WTC11 (cell line): ENCODE measurements around the gene FUNDC1. TPM values are rescaled to one million over a fixed set of nuclear protein-coding genes. Genes with fewer than 3 reads are reported as not detected.

Experiments
- ATAC-seq: fragments of 200-7000 bp; cut with Tn5 transposase; 2 replicates; pipeline ENCODE4 v1.10.0; 2021; ENCODE audit warnings: mild to moderate bottlenecking, moderate library complexity
- CTCF ChIA-PET: fragments of 300-600 bp; sonication (Branson Sonifier 250); formaldehyde crosslinking; loops from one replicate; lab custom pipeline; 2021; ENCODE audit warnings: antibody characterized with exemption; lab: Charles Lee
- POLR2A ChIA-PET: fragments of 350-600 bp; sonication (Branson Sonifier 250); formaldehyde crosslinking; loops from one replicate; lab custom pipeline; 2021; ENCODE audit warnings: antibody characterized with exemption; lab: Charles Lee
- DNase-seq: peaks from one replicate; pipeline ENCODE4 v3.0.0; 2021; ENCODE audit warnings: low spot score
- H3K27ac Mint-ChIP-seq: 2 replicates; pipeline ENCODE4 v1.8.0; 2021; ENCODE audit warnings: mixed read lengths
- H3K27me3 Mint-ChIP-seq: 2 replicates; pipeline ENCODE4 v1.8.0; 2021; ENCODE audit warnings: low read depth, mild to moderate bottlenecking, moderate library complexity, mixed read lengths
- H3K36me3 Mint-ChIP-seq: 2 replicates; pipeline ENCODE4 v1.8.0; 2021; ENCODE audit warnings: mixed read lengths
- H3K4me1 Mint-ChIP-seq: 2 replicates; pipeline ENCODE4 v1.8.0; 2022; ENCODE audit warnings: mixed read lengths
- H3K4me3 Mint-ChIP-seq: 2 replicates; pipeline ENCODE4 v1.8.0; 2021; ENCODE audit warnings: mild to moderate bottlenecking, moderate library complexity, mixed read lengths
- H3K9me3 Mint-ChIP-seq: 2 replicates; pipeline ENCODE4 v1.8.0; 2021; ENCODE audit warnings: mixed read lengths
- ATF2 ChIP-seq: sonication (generic); formaldehyde crosslinking; IDR thresholded peaks from 2 replicates; pipeline ENCODE4 v1.8.1; 2022; ENCODE audit warnings: low read depth, missing genetic modification reagents, borderline replicate concordance
- E2F5 ChIP-seq: sonication (generic); formaldehyde crosslinking; IDR thresholded peaks from 2 replicates; pipeline ENCODE4 v1.8.1; 2022; ENCODE audit warnings: mild to moderate bottlenecking, moderate library complexity, missing genetic modification reagents
- ERG ChIP-seq: fragments of 250-450 bp; sonication (Bioruptor Pico); IDR thresholded peaks from 2 replicates; pipeline ENCODE4 v1.8.0; 2021; ENCODE audit warnings: mild to moderate bottlenecking
- JUN ChIP-seq: sonication (generic); formaldehyde crosslinking; IDR thresholded peaks from 2 replicates; pipeline ENCODE4 v1.8.0; 2023; ENCODE audit warnings: mild to moderate bottlenecking, missing genetic modification reagents
- MAX ChIP-seq: sonication (generic); formaldehyde crosslinking; IDR thresholded peaks from 2 replicates; pipeline ENCODE4 v1.8.0; 2022; ENCODE audit warnings: mild to moderate bottlenecking, missing genetic modification reagents
- MXD4 ChIP-seq: fragments of 250-450 bp; sonication (Bioruptor Pico); IDR thresholded peaks from 2 replicates; pipeline ENCODE4 v1.8.0; 2021; ENCODE audit warnings: mild to moderate bottlenecking, moderate library complexity, borderline replicate concordance
- NFYB ChIP-seq: sonication (generic); formaldehyde crosslinking; conservative IDR thresholded peaks from 2 replicates; pipeline ENCODE4 v1.8.0; 2022; ENCODE audit warnings: low read depth, missing genetic modification reagents
- PRDM15 ChIP-seq: sonication (generic); formaldehyde crosslinking; IDR thresholded peaks from 2 replicates; pipeline ENCODE4 v1.8.0; 2022; ENCODE audit warnings: missing genetic modification reagents
- SMAD3 ChIP-seq: sonication (generic); formaldehyde crosslinking; IDR thresholded peaks from 2 replicates; pipeline ENCODE4 v1.8.0; 2022; ENCODE audit warnings: missing genetic modification reagents, mild to moderate bottlenecking, borderline replicate concordance
- SP1 ChIP-seq: sonication (generic); formaldehyde crosslinking; conservative IDR thresholded peaks from 2 replicates; pipeline ENCODE4 v1.8.1; 2022; ENCODE audit warnings: missing genetic modification reagents
- TEAD4 ChIP-seq: sonication (generic); formaldehyde crosslinking; IDR thresholded peaks from 2 replicates; pipeline ENCODE4 v1.8.0; 2022; ENCODE audit warnings: mild to moderate bottlenecking, missing genetic modification reagents
- ZBTB21 ChIP-seq: sonication (generic); formaldehyde crosslinking; IDR thresholded peaks from 2 replicates; pipeline ENCODE4 v1.8.1; 2023; ENCODE audit warnings: mild to moderate bottlenecking, missing genetic modification reagents, borderline replicate concordance
- ZNF219 ChIP-seq: sonication (generic); formaldehyde crosslinking; IDR thresholded peaks from 2 replicates; pipeline ENCODE4 v1.8.0; 2023; ENCODE audit warnings: missing genetic modification reagents, mild to moderate bottlenecking, borderline replicate concordance
- ZSCAN18 ChIP-seq: fragments of 250-450 bp; sonication (Bioruptor Pico); IDR thresholded peaks from 2 replicates; pipeline ENCODE4 v2.1.2; 2022; ENCODE audit warnings: mild to moderate bottlenecking, moderate library complexity
- total RNA-seq: library from RNA; stranded (reverse); gene quantifications from 3 replicates; pipeline ENCODE4 v1.2.3, GENCODE V29; 2021

FUNDC1 gene
- total RNA-seq, 1 experiment from 2014 or later, result 20.7 TPM

- ChIA-PET POLR2A (no interaction called here), CTCF (no interaction called here)
- Mint-ChIP-seq H3K9me3 (peaks cover 9% of the 10 kb centered on the region), H3K27ac (no peak overlapping the region), H3K27me3 (peaks cover 3% of the 10 kb centered on the region; the same call in 1 of the 2 replicates), H3K4me1 (no peaks in the 10 kb centered on the region), H3K36me3 (peaks cover 11% of the 10 kb centered on the region), H3K4me3 (no peak overlapping the region)
- DNase-seq (no peak), ATAC-seq (no peak)
- TF ChIP-seq SP1 (CRISPR knock-in tag), result no peak
- TF ChIP-seq NFYB (CRISPR knock-in tag), result no peak
- no peak for TF ChIP-seq SMAD3 (CRISPR knock-in tag)
- TF ChIP-seq MXD4 (CRISPR knock-in tag), result no peak
- TF ChIP-seq ATF2 (CRISPR knock-in tag), result no peak
- no peak for TF ChIP-seq ERG
- no peak for TF ChIP-seq PRDM15
- TF ChIP-seq ZNF219 (CRISPR knock-in tag), result no peak
- TF ChIP-seq ZSCAN18 (CRISPR knock-in tag), result no peak
- TF ChIP-seq MAX, result no peak
- no peak for TF ChIP-seq ZBTB21 (CRISPR knock-in tag)
- TF ChIP-seq JUN (CRISPR knock-in tag), result no peak
- no peak for TF ChIP-seq E2F5
- TF ChIP-seq, all 79 proteins: peak for 0
Observed at GRCh38 chrX:44572340-44572938, 29.8 kb upstream of the FUNDC1 start.

GRCh38 chrX:44570522-44570921, 27.9 kb upstream of the FUNDC1 start:
- CTCF ChIA-PET, result no interaction called here
- Mint-ChIP-seq H3K4me3 (no peak overlapping the region), H3K9me3 (peaks cover 9% of the 10 kb centered on the region), H3K27ac (no peak overlapping the region), H3K36me3 (peaks cover 11% of the 10 kb centered on the region), H3K27me3 (peaks cover 3% of the 10 kb centered on the region; the same call in 1 of the 2 replicates), H3K4me1 (no peaks in the 10 kb centered on the region)
- ATAC-seq, result no peak
- DNase-seq, result no peak
- POLR2A ChIA-PET, result no interaction called here
- TF ChIP-seq TEAD4 (CRISPR knock-in tag), result no peak
